HepG2 (cell line): ENCODE results near the gene LAMB2. TPM values are rescaled to one million over a fixed set of nuclear protein-coding genes. Genes with fewer than 3 reads are reported as not detected.
A peak's percentile ranks its signal among the peaks of the same experiment; 100 is the strongest.

Experiments
- FLYWCH1 ChIP-seq: sonication (generic); formaldehyde crosslinking; IDR thresholded peaks from 2 replicates; pipeline ENCODE4 v1.8.1; 2023; ENCODE audit warnings: mild to moderate bottlenecking, missing genetic modification reagents
- GPN1 ChIP-seq: sonication (generic); formaldehyde crosslinking; IDR thresholded peaks from 2 replicates; pipeline ENCODE4 v1.5.1; 2020; ENCODE audit warnings: missing genetic modification reagents, borderline replicate concordance
- GZF1 ChIP-seq: sonication (generic); formaldehyde crosslinking; IDR thresholded peaks from 2 replicates; pipeline ENCODE4 v1.5.1; 2020; ENCODE audit warnings: mild to moderate bottlenecking, missing genetic modification reagents
- HMGXB4 ChIP-seq, 2 experiments: sonication (generic) in 1 of 2; formaldehyde crosslinking in 1 of 2; IDR thresholded peaks; 2 replicates each; pipeline versions ENCODE4 v1.4.0 to v1.6.1; 2018 to 2020; ENCODE audit warnings: missing genetic modification reagents in 2 of 2, borderline replicate concordance in 1 of 2, low read depth in 1 of 2, mild to moderate bottlenecking in 1 of 2, missing biosample characterization in 1 of 2
- IRF2 ChIP-seq: IDR thresholded peaks from 2 replicates; pipeline ENCODE4 v1.6.1; 2018; ENCODE audit warnings: missing genetic modification reagents, missing compliant biosample characterization
- JDP2 ChIP-seq: sonication (generic); formaldehyde crosslinking; IDR thresholded peaks from 2 replicates; pipeline ENCODE4 v1.8.1; 2022; ENCODE audit warnings: missing genetic modification reagents, borderline replicate concordance
- MNT ChIP-seq: fragments of 450-650 bp; IDR thresholded peaks from 2 replicates; pipeline ENCODE4 v1.6.1; 2016
- PTBP1 ChIP-seq: fragments of 200-400 bp; formaldehyde crosslinking; IDR thresholded peaks from 2 replicates; pipeline ENCODE4 v1.6.1; 2018; ENCODE audit warnings: low read length, low read depth; ENCODE audit not compliant: poor library complexity, severe bottlenecking
- RARA ChIP-seq: IDR thresholded peaks from 2 replicates; pipeline ENCODE4 v1.6.1; 2016; ENCODE audit warnings: missing genetic modification reagents, missing compliant biosample characterization
- SNAI1 ChIP-seq: sonication (generic); formaldehyde crosslinking; IDR thresholded peaks from 2 replicates; pipeline ENCODE4 v1.5.0; 2020; ENCODE audit warnings: mild to moderate bottlenecking, missing genetic modification reagents, borderline replicate concordance
- SPEN ChIP-seq: sonication (generic); formaldehyde crosslinking; IDR thresholded peaks from 2 replicates; pipeline ENCODE4 v1.5.1; 2020; ENCODE audit warnings: low read depth, mild to moderate bottlenecking, missing genetic modification reagents
- SRSF4 ChIP-seq: fragments of 200-400 bp; formaldehyde crosslinking; IDR thresholded peaks from one replicate; pipeline ENCODE4 v1.6.1; 2018; ENCODE audit warnings: mild to moderate bottlenecking, low read depth, low read length, moderate library complexity; ENCODE audit not compliant: poor library complexity, severe bottlenecking
- STAG1 ChIP-seq: sonication (generic); formaldehyde crosslinking; IDR thresholded peaks from 2 replicates; pipeline ENCODE4 v1.4.0; 2020; ENCODE audit warnings: missing genetic modification reagents
- WIZ ChIP-seq: sonication (generic); formaldehyde crosslinking; IDR thresholded peaks from 2 replicates; pipeline ENCODE4 v1.5.1; 2020; ENCODE audit warnings: mild to moderate bottlenecking, missing genetic modification reagents
- ZFP36L1 ChIP-seq: sonication (generic); formaldehyde crosslinking; IDR thresholded peaks from 2 replicates; pipeline ENCODE4 v1.8.0; 2022; ENCODE audit warnings: mild to moderate bottlenecking, missing genetic modification reagents, moderate library complexity
- ZNF180 ChIP-seq: sonication (generic); formaldehyde crosslinking; IDR thresholded peaks from 2 replicates; pipeline ENCODE4 v1.4.0; 2020; ENCODE audit warnings: low read depth, missing genetic modification reagents, borderline replicate concordance
- ZNF225 ChIP-seq: sonication (generic); formaldehyde crosslinking; IDR thresholded peaks from 2 replicates; pipeline ENCODE4 v1.4.0; 2020; ENCODE audit warnings: mild to moderate bottlenecking, missing genetic modification reagents
- ZNF234 ChIP-seq: sonication (generic); formaldehyde crosslinking; conservative IDR thresholded peaks from 2 replicates; pipeline ENCODE4 v1.5.1; 2020; ENCODE audit warnings: mild to moderate bottlenecking, missing genetic modification reagents
- ZNF33B ChIP-seq: sonication (generic); formaldehyde crosslinking; IDR thresholded peaks from 2 replicates; pipeline ENCODE4 v1.5.1; 2020; ENCODE audit warnings: mild to moderate bottlenecking, missing genetic modification reagents
- ZNF605 ChIP-seq: sonication (generic); formaldehyde crosslinking; IDR thresholded peaks from 2 replicates; pipeline ENCODE4 v1.8.0; 2022; ENCODE audit warnings: mild to moderate bottlenecking, missing genetic modification reagents
- ZNF660 ChIP-seq: sonication (generic); formaldehyde crosslinking; IDR thresholded peaks from 2 replicates; pipeline ENCODE4 v1.5.1; 2020; ENCODE audit warnings: mild to moderate bottlenecking, low read depth, missing genetic modification reagents, borderline replicate concordance
- polyA plus RNA-seq, 8 experiments: library from polyadenylated mRNA; depleted of rRNA in 3 of 8; stranded (reverse) in 7 of 8; unstranded in 1 of 8; fragments of >200 nt; fragmentation: Illumina TruSeq in 4 of 8; extraction: Trizol in 4 of 8; gene quantifications; 2 replicates each; pipeline versions ENCODE4 v1.2.1 to v1.2.3, GENCODE V29; 2011 to 2016; ENCODE audit warnings: low read depth in 4 of 8, missing spikeins in 1 of 8, mixed read lengths in 1 of 8; ENCODE audit not compliant: insufficient read depth in 1 of 8
- total RNA-seq, 5 experiments: library from RNA; depleted of rRNA; stranded (reverse); fragments of >200 nt; fragmentation: Illumina TruSeq; extraction: Trizol; gene quantifications; 2 replicates each; pipeline ENCODE4 v1.2.3, GENCODE V29; 2016; ENCODE audit warnings: low read depth in 1 of 5
- TF ChIP-seq, protein P1 (sequence below): sonication (generic); formaldehyde crosslinking; IDR thresholded peaks from 2 replicates; pipeline ENCODE4 v1.8.1; 2023; ENCODE audit warnings: missing genetic modification reagents, mild to moderate bottlenecking, borderline replicate concordance
- TF ChIP-seq, protein P2 (sequence below): sonication (generic); formaldehyde crosslinking; IDR thresholded peaks from 2 replicates; pipeline ENCODE4 v1.4.0; 2020; ENCODE audit warnings: mild to moderate bottlenecking, missing genetic modification reagents

Gene LAMB2
- total and polyA plus RNA-seq, 2 of the 13 experiments (the other 11 are each of a cell fraction or from before 2014, with no cell fraction given), result 208 to 443 TPM

GRCh38 chr3:49093853-49094767 is 38.7 kb downstream of the LAMB2 start, which contains the start of gene QRICH1 (continued):
- TF ChIP-seq FLYWCH1 (CRISPR knock-in tag) (no peak), SNAI1 (CRISPR knock-in tag) (peak; percentile 47), STAG1 (peak; percentile 68), JDP2 (CRISPR knock-in tag) (no peak), IRF2 (CRISPR knock-in tag) (peak; percentile 50; the same call in 1 of the 2 replicates), SRSF4 (no peak), ZNF33B (CRISPR knock-in tag) (0 out of 2 replicates have a peak, but pooled peaks have one; percentile 35), ZNF605 (CRISPR knock-in tag) (peak; percentile 88), SPEN (CRISPR knock-in tag) (peak; percentile 65; the same call in 1 of the 2 replicates), ZNF225 (CRISPR knock-in tag) (no peak), ZFP36L1 (peak; percentile 81), ZNF234 (no peak), MNT (peak; percentile 78), WIZ (CRISPR knock-in tag) (peak; percentile 48; the same call in 1 of the 2 replicates), PTBP1 (peak; percentile 72), ZNF180 (CRISPR knock-in tag) (no peak), HMGXB4 (CRISPR knock-in tag; IDR thresholded peaks at IDR 0.05; ENCODE audit: borderline replicate concordance in 1 of 2, low read depth in 1 of 2) (peak; percentile 71 to 86), RARA (CRISPR knock-in tag) (no peak; the same call in 1 of the 2 replicates), ZNF660 (CRISPR knock-in tag) (no peak), GZF1 (CRISPR knock-in tag) (peak; percentile 54; the same call in 1 of the 2 replicates), GPN1 (CRISPR knock-in tag) (no peak)
- TF ChIP-seq, protein P1, sequence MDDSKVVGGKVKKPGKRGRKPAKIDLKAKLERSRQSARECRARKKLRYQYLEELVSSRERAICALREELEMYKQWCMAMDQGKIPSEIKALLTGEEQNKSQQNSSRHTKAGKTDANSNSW (CRISPR knock-in tag), result peak; percentile 72; the same call in 1 of the 2 replicates
- TF ChIP-seq, protein P2, sequence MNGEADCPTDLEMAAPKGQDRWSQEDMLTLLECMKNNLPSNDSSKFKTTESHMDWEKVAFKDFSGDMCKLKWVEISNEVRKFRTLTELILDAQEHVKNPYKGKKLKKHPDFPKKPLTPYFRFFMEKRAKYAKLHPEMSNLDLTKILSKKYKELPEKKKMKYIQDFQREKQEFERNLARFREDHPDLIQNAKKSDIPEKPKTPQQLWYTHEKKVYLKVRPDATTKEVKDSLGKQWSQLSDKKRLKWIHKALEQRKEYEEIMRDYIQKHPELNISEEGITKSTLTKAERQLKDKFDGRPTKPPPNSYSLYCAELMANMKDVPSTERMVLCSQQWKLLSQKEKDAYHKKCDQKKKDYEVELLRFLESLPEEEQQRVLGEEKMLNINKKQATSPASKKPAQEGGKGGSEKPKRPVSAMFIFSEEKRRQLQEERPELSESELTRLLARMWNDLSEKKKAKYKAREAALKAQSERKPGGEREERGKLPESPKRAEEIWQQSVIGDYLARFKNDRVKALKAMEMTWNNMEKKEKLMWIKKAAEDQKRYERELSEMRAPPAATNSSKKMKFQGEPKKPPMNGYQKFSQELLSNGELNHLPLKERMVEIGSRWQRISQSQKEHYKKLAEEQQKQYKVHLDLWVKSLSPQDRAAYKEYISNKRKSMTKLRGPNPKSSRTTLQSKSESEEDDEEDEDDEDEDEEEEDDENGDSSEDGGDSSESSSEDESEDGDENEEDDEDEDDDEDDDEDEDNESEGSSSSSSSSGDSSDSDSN, result peak; percentile 99
